Measurements from ENCODE around the gene CFTR. TPM values are rescaled to one million over a fixed set of nuclear protein-coding genes. Genes with fewer than 3 reads are reported as not detected.

Gene CFTR
- total and polyA plus RNA-seq, 9 of the 15 experiments (the other 6 are each of a cell fraction or from before 2014, with no cell fraction given), result 0.20 TPM; not detected in 8

- FAIRE-seq (no peak), ATAC-seq (no peak), DNase-seq (ENCODE audit: extremely low read depth in 1 of 4, low spot score in 3 of 4) (no peak)
- CTCF ChIA-PET (ENCODE audit: low intra/inter-chr PET ratio), result no interaction called here
- intact Hi-C loops (cut with micrococcal nuclease) (no loop called here), in situ Hi-C loops (cut with MboI) (no loop called here)
- H3K36me3 ChIP-seq (ENCODE audit: control insufficient read depth, insufficient read depth, low read length), result no peaks in the 10 kb centered on the region
- no peaks in the 10 kb centered on the region for H3K79me2 ChIP-seq (ENCODE audit: control insufficient read depth, insufficient read depth, low read length)
- 1% methylated on average over 4 of the region's 4 CpGs for WGBS (ENCODE audit: insufficient coverage, low coverage, missing lambda C conversion rate)
- no peaks in the 10 kb centered on the region for H3K9me1 ChIP-seq (ENCODE audit: control insufficient read depth, insufficient read depth, low read length)
- H4K20me1 ChIP-seq (replicated peaks; ENCODE audit: control insufficient read depth, insufficient read depth, low read length), result no peaks in the 10 kb centered on the region
- no peak overlapping the region for H3K4me3 ChIP-seq
- no peak overlapping the region for H3K4me2 ChIP-seq (ENCODE audit: insufficient read depth, low read length)
- no peak overlapping the region for H3K27ac ChIP-seq (ENCODE audit: extremely low read depth, low read depth, low read length)
- no peaks in the 10 kb centered on the region for H3K4me1 ChIP-seq (replicated peaks in 1 of 2; ENCODE audit: control insufficient read depth in 2 of 2, insufficient read depth in 2 of 2, low read length in 2 of 2)
- TF ChIP-seq NONO (IDR thresholded peaks at IDR 0.05; ENCODE audit: low read depth in 2 of 2, low read length in 1 of 2) (no peak), BDP1 (IDR thresholded peaks at IDR 0.05; ENCODE audit: insufficient read depth, insufficient read length) (no peak), ZC3H11A (IDR thresholded peaks at IDR 0.05; ENCODE audit: low read depth, low read length) (no peak), POLR2G (IDR thresholded peaks at IDR 0.05; ENCODE audit: low read depth, low read length) (no peak), MEIS2 (IDR thresholded peaks at IDR 0.05; ENCODE audit: partially characterized antibody) (no peak), BRCA1 (IDR thresholded peaks at IDR 0.05) (no peak), BRCA1 (CRISPR knock-in tag; IDR thresholded peaks at IDR 0.05) (no peak), GTF2E2 (tag; IDR thresholded peaks at IDR 0.05) (no peak), RNF2 (IDR thresholded peaks at IDR 0.05) (no peak), ZC3H4 (CRISPR knock-in tag; IDR thresholded peaks at IDR 0.05; ENCODE audit: borderline replicate concordance) (no peak), HDAC8 (tag; IDR thresholded peaks at IDR 0.05) (no peak), ETV1 (tag; conservative IDR thresholded peaks at IDR 0.05; ENCODE audit: low read depth) (no peak), ZNF717 (CRISPR knock-in tag; IDR thresholded peaks at IDR 0.05) (no peak), ZNF175 (CRISPR knock-in tag; IDR thresholded peaks at IDR 0.05; ENCODE audit: low read depth) (no peak), ZKSCAN1 (IDR thresholded peaks at IDR 0.05; ENCODE audit: low read depth, low read length) (no peak), TAL1 (IDR thresholded peaks at IDR 0.05) (no peak), ZNF408 (CRISPR knock-in tag; IDR thresholded peaks at IDR 0.05; ENCODE audit: low read depth) (no peak), ZNF398 (CRISPR knock-in tag; IDR thresholded peaks at IDR 0.05) (no peak)
- no peaks in the 10 kb centered on the region for H3K9me3 ChIP-seq (replicated peaks; ENCODE audit: control insufficient read depth, insufficient read depth, low read depth, low read length)
- POLR2A ChIA-PET, result interaction anchor here (0.6 kb wide), 1 partner anchor 14 kb away, joined by 3 read pairs; no protein-coding TSS in a partner anchor
- BruUV-seq (replicated peaks), result no TSS peak
- no peaks in the 10 kb centered on the region for H3K27me3 ChIP-seq (ENCODE audit: control insufficient read depth in 2 of 2, insufficient read depth in 2 of 2, low read length in 2 of 2)
- no peak overlapping the region for H3K9ac ChIP-seq (ENCODE audit: insufficient read depth in 1 of 2, low read depth in 2 of 2, low read length in 2 of 2)
- H2AFZ ChIP-seq (ENCODE audit: low read depth, low read length), result no peak overlapping the region
These were observed 33.5 kb upstream of the CFTR start for GRCh38 chr7:117446220-117446815.
